LNCaP clone FGC (cell line): ENCODE measurements around the gene SLC15A3.

ENCODE experiments used
- DNase-seq: peaks from one replicate; pipeline ENCODE4 v3.0.0-alpha.2; 2011; ENCODE audit warnings: low read depth
- H3K4me3 ChIP-seq: 2 replicates; pipeline ENCODE4 v1.5.1; 2011; ENCODE audit warnings: mild to moderate bottlenecking, low read depth, low read length, control low read depth
- TF ChIP-seq, protein P1 (sequence below): IDR thresholded peaks from 2 replicates; pipeline ENCODE4 v1.5.1; 2012; ENCODE audit warnings: mild to moderate bottlenecking; ENCODE audit not compliant: control insufficient read depth, insufficient read depth; ENCODE audit errors: extremely low read depth

SLC15A3 gene

GRCh38 chr11:60902625-60903024, 49.4 kb downstream of the SLC15A3 start:
- no peak overlapping the region for H3K4me3 ChIP-seq
- DNase-seq: no peak
- TF ChIP-seq, protein P1, sequence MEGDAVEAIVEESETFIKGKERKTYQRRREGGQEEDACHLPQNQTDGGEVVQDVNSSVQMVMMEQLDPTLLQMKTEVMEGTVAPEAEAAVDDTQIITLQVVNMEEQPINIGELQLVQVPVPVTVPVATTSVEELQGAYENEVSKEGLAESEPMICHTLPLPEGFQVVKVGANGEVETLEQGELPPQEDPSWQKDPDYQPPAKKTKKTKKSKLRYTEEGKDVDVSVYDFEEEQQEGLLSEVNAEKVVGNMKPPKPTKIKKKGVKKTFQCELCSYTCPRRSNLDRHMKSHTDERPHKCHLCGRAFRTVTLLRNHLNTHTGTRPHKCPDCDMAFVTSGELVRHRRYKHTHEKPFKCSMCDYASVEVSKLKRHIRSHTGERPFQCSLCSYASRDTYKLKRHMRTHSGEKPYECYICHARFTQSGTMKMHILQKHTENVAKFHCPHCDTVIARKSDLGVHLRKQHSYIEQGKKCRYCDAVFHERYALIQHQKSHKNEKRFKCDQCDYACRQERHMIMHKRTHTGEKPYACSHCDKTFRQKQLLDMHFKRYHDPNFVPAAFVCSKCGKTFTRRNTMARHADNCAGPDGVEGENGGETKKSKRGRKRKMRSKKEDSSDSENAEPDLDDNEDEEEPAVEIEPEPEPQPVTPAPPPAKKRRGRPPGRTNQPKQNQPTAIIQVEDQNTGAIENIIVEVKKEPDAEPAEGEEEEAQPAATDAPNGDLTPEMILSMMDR: no peak

- DNase-seq: no peak
Measured at GRCh38 chr11:60900673-60901404, 51.1 kb downstream of the SLC15A3 start.

DNA sequence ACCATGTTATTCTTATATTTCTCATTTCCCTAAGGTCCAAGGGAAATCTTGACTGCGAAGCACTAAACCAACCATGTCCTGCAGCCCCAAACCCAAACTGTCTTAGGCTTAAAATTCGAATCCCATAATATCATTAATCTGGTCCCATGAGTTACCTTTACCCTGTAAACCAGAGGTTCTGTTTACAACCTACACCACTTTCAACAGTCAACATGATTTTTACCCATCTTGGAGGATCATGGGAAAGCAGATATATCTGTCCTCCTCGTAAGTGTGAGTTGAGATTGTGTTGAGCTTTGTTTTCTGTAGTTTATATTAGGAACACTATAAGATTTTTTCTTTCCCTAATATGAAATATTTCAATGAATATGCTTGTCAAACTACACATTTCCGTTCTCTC, 52.0 kb downstream of the SLC15A3 start:
- DNase-seq: no peak
- TF ChIP-seq, protein P1: no peak

More at GRCh38 chr11:60900673-60901404, 51.1 kb downstream of the SLC15A3 start:
- no peak overlapping the region for H3K4me3 ChIP-seq
- TF ChIP-seq, protein P1: no peak

DNA sequence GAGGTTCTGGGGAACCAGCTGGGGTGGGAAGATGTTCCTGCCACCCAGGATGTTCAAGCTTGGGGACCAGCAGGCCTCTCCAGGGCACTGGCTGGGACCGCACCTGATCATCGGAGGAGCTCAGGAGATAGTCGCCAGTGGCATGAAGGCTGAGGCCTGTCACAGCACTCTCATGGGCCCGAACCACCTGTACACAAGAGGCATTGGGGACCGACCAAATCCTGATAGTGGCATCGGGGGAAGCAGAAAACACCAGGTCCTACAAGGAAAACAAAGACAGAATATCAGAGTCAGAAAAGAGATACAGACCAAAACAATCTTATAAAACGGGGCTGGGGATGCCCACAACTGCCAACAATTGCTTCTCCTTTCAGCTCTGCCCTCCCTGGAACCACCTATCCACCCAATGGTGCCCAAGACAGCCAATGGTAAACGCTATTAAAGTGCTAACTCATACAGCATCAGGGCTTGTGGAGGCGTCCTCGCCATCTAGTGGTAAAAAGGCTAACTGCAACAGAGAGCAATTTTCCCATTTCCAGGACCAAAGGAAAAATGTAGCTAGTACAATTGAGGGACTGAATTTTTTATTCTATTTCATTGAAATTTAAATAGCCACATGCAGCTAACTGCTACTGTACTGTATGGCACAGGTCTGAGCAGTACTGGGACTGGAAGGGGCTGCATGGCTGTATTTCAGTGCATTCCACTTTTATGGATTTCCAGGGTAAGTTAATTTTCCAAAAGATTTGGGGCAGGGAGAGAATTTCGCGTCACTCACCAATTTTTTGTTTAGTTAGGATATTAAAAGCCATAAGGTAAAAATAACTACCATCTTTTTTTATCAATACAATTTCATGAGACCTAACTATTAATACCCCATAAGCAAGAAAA, 52.7 kb downstream of the SLC15A3 start:
- DNase-seq: no peak

More for the DNA sequence above, 52.0 kb downstream of the SLC15A3 start:
- no peak overlapping the region for H3K4me3 ChIP-seq

GRCh38 chr11:60897496-60897895, 54.5 kb downstream of the SLC15A3 start:
- DNase-seq: no peak
- TF ChIP-seq, protein P1: no peak
- no peak overlapping the region for H3K4me3 ChIP-seq

More for the DNA sequence above, 52.7 kb downstream of the SLC15A3 start:
- TF ChIP-seq, protein P1: peak; percentile 97
- no peak overlapping the region for H3K4me3 ChIP-seq

GRCh38 chr11:60895687-60896086, 56.3 kb downstream of the SLC15A3 start:
- no peak for DNase-seq
- H3K4me3 ChIP-seq: no peak overlapping the region
- TF ChIP-seq, protein P1: no peak
